Activated CD4-positive, alpha-beta T cell treated with anti-CD3 and anti-CD28 coated beads for 36 hours (primary cell): ENCODE results near the gene DUSP15. TPM values are rescaled to one million over a fixed set of nuclear protein-coding genes. Genes with fewer than 3 reads are reported as not detected.
"Not testable (repeated sequence)": the region's sequence is repeated elsewhere in the genome, so short reads cannot be mapped to it uniquely, and the experiment has no call there.

Experiments
- ATAC-seq: fragments of 200-7000 bp; cut with Tn5 transposase; one replicate; pipeline ENCODE4 v1.10.0; 2021; ENCODE audit warnings: mild to moderate bottlenecking, moderate library complexity
- CTCF ChIA-PET: fragments of 350-600 bp; sonication (Branson Sonifier 250); formaldehyde crosslinking; loops from one replicate; lab custom pipeline; 2021; ENCODE audit warnings: antibody characterized with exemption; lab: Charles Lee
- POLR2A ChIA-PET: fragments of 350-600 bp; sonication (Branson Sonifier 250); formaldehyde crosslinking; loops from one replicate; lab custom pipeline; 2021; ENCODE audit warnings: antibody characterized with exemption, inconsistent platforms; lab: Charles Lee
- DNase-seq: peaks from one replicate; pipeline ENCODE4 v3.0.0-alpha.2; 2020
- H3K27ac Mint-ChIP-seq: one replicate; pipeline ENCODE4 v1.8.0; 2021; ENCODE audit warnings: mixed read lengths
- H3K27me3 Mint-ChIP-seq: one replicate; pipeline ENCODE4 v1.8.0; 2021; ENCODE audit warnings: mixed read lengths
- H3K36me3 Mint-ChIP-seq: one replicate; pipeline ENCODE4 v1.8.0; 2021; ENCODE audit warnings: low read depth, mixed read lengths
- H3K4me1 Mint-ChIP-seq: one replicate; pipeline ENCODE4 v1.8.0; 2021; ENCODE audit warnings: mixed read lengths
- H3K4me3 Mint-ChIP-seq: one replicate; pipeline ENCODE4 v1.8.0; 2021; ENCODE audit warnings: mild to moderate bottlenecking, moderate library complexity, mixed read lengths
- H3K9me3 Mint-ChIP-seq: one replicate; pipeline ENCODE4 v1.8.0; 2021; ENCODE audit warnings: low read depth, mixed read lengths
- intact Hi-C, 2 experiments: fragments of 100-400 bp; cut with DNase I in 1 of 2; cut with micrococcal nuclease in 1 of 2; formaldehyde crosslinking; loops; one replicate each; pipeline versions ENCODE4 v1.14.2 to v1.15.1; 2022 to 2024; cut with DNase I, micrococcal nuclease
- total RNA-seq, 2 experiments: library from RNA; stranded (reverse); gene quantifications; one replicate each; pipeline ENCODE4 v1.2.3, GENCODE V29; 2021

Gene DUSP15
- total RNA-seq, 2 experiments from 2014 or later, result not detected

GRCh38 chr20:31818376-31818908 is 51.9 kb downstream of the DUSP15 start:
- Mint-ChIP-seq H3K27me3 (no peaks in the 10 kb centered on the region), H3K27ac (no peak overlapping the region), H3K4me1 (peaks cover 4% of the 10 kb centered on the region), H3K36me3 (no peaks in the 10 kb centered on the region), H3K9me3 (no peaks in the 10 kb centered on the region), H3K4me3 (no peak overlapping the region)
- intact Hi-C loops, result no loop called here
- DNase-seq, result no peak
- CTCF ChIA-PET, result interaction anchor here (0.6 to 3.1 kb wide), 5 partner anchors 12 to 171 kb away, joined by 3 to 10 read pairs (median 4); partner anchors contain the start of gene FOXS1
- ATAC-seq, result no peak
- POLR2A ChIA-PET, result no interaction called here

GRCh38 chr20:31817461-31817860 is 52.9 kb downstream of the DUSP15 start:
- no peaks in the 10 kb centered on the region for H3K9me3 Mint-ChIP-seq
- ATAC-seq, result no peak
- H3K4me3 Mint-ChIP-seq, result no peak overlapping the region
- ChIA-PET POLR2A (interaction anchor here (0.6 kb wide), 1 partner anchor 981 kb away, joined by 3 read pairs; no protein-coding TSS in a partner anchor), CTCF (interaction anchor here (0.6 to 3.1 kb wide), 4 partner anchors 27 to 273 kb away, joined by 3 to 10 read pairs (median 6); partner anchors contain the start of gene FOXS1)
- H3K4me1 Mint-ChIP-seq, result no peaks in the 10 kb centered on the region
- no peak for DNase-seq
- intact Hi-C loops, result no loop called here
- no peaks in the 10 kb centered on the region for H3K36me3 Mint-ChIP-seq
- H3K27me3 Mint-ChIP-seq, result no peaks in the 10 kb centered on the region
- H3K27ac Mint-ChIP-seq, result no peak overlapping the region

- intact Hi-C loops, result no loop called here
- Mint-ChIP-seq H3K27ac (no peak overlapping the region), H3K9me3 (no peaks in the 10 kb centered on the region), H3K36me3 (no peaks in the 10 kb centered on the region), H3K27me3 (no peaks in the 10 kb centered on the region), H3K4me1 (no peaks in the 10 kb centered on the region), H3K4me3 (no peak overlapping the region)
- ATAC-seq (no peak), DNase-seq (no peak)
- CTCF ChIA-PET, result interaction anchor here (0.6 to 3.1 kb wide), 5 partner anchors 16 to 1483 kb away, joined by 3 to 10 read pairs (median 4); no protein-coding TSS in a partner anchor
- POLR2A ChIA-PET, result no interaction called here
Observed at GRCh38 chr20:31816221-31816620, 54.1 kb downstream of the DUSP15 start.

DNA sequence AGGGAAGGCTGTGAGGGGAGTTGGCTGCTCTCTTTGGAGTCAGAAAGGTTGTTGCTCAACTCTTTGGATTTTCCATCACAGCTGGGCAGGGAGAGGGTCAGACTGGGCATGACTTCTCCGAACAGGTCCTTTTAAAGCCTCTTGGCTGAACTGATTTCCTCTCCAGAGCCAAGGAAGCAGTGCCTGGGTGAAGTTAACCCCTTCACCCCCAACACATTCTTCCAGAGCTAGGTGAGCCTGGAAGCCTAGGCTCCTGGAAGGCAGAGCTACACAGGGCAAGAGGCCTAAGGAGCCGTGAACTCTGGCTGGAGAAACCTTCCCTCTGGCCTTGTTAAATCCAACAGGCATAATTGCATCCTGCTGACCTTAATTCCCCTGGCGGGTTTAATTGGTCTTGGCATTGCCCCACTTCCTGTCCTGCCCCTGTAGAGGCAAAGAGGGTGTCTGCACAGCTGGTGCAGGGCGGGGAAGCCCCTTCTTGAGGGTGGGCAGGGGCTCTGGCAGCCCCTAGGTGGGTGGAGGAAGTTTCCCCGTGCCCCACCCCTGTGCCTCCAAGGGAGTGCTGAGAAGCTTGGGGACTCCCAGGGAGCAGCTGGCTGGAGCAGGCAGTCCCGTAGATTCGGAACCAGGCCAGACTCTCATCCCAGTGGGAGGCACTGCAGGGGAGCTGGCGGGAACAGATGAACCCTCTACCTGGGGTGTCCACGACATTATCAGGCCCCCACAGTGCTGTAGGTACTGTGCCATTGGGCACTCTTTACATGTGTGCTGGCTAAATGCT is 54.7 kb downstream of the DUSP15 start:
- H3K27me3 Mint-ChIP-seq, result no peaks in the 10 kb centered on the region
- H3K27ac Mint-ChIP-seq, result no peak overlapping the region
- ChIA-PET POLR2A (no interaction called here), CTCF (interaction anchor here (0.6 to 3.1 kb wide), 4 partner anchors 20 to 1483 kb away, joined by 4 to 10 read pairs (median 6); no protein-coding TSS in a partner anchor)
- no peak for ATAC-seq
- no peak for DNase-seq
- H3K36me3 Mint-ChIP-seq, result no peaks in the 10 kb centered on the region
- H3K4me1 Mint-ChIP-seq, result no peaks in the 10 kb centered on the region
- no peak overlapping the region for H3K4me3 Mint-ChIP-seq
- no peaks in the 10 kb centered on the region for H3K9me3 Mint-ChIP-seq
- intact Hi-C loops, result no loop called here

- DNase-seq, ATAC-seq, H3K4me1 Mint-ChIP-seq, H3K36me3 Mint-ChIP-seq, H3K27ac Mint-ChIP-seq, H3K9me3 Mint-ChIP-seq, H3K4me3 Mint-ChIP-seq, POLR2A ChIA-PET, intact Hi-C loops, H3K27me3 Mint-ChIP-seq: not testable (repeated sequence)
- CTCF ChIA-PET, result interaction anchor here (1.1 to 1.4 kb wide), 3 partner anchors 9 to 258 kb away, joined by 3 to 6 read pairs (median 5); partner anchors contain the start of gene PDRG1
Observed at GRCh38 chr20:31814142-31814541, 56.2 kb downstream of the DUSP15 start.

- Mint-ChIP-seq H3K4me3 (no peak overlapping the region), H3K9me3 (no peaks in the 10 kb centered on the region), H3K4me1 (no peaks in the 10 kb centered on the region), H3K36me3 (no peaks in the 10 kb centered on the region), H3K27me3 (no peaks in the 10 kb centered on the region), H3K27ac (no peak overlapping the region)
- CTCF ChIA-PET, result interaction anchor here (0.8 to 1.4 kb wide), 4 partner anchors 9 to 259 kb away, joined by 3 to 6 read pairs (median 4); partner anchors contain the start of gene PDRG1
- intact Hi-C loops, result no loop called here
- POLR2A ChIA-PET, result no interaction called here
- DNase-seq (no peak), ATAC-seq (no peak)
Observed at GRCh38 chr20:31813611-31814010, 56.7 kb downstream of the DUSP15 start.

- Mint-ChIP-seq H3K27me3 (no peaks in the 10 kb centered on the region), H3K27ac (no peak overlapping the region), H3K36me3 (no peaks in the 10 kb centered on the region), H3K4me3 (no peak overlapping the region), H3K9me3 (no peaks in the 10 kb centered on the region), H3K4me1 (no peaks in the 10 kb centered on the region)
- ChIA-PET CTCF (interaction anchor here (0.7 to 1.4 kb wide), 3 partner anchors 10 to 23 kb away, joined by 3 read pairs; no protein-coding TSS in a partner anchor), POLR2A (no interaction called here)
- ATAC-seq (no peak), DNase-seq (no peak)
- intact Hi-C loops, result no loop called here
Observed at GRCh38 chr20:31811796-31812728, 58.3 kb downstream of the DUSP15 start.

DNA sequence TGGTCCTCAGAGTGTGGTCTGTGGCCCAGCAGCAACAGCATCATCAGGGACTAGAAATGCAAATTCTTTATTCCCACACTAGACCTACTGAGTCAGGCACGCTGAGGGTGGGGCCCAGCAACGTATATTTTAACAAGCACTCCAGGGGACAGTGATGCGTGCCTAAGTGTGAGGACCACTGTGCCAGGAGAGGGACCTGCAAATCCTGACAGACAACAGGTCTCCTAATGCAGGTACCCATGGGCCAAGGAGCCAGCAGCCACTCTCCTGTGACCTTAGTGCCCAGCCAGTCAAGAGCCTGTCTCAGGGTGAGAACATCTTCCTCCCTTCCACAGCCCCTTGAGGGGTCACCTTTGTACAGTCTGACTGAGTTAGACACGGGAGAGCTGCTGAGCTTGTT is 59.1 kb downstream of the DUSP15 start:
- Mint-ChIP-seq H3K9me3 (no peaks in the 10 kb centered on the region), H3K27ac (no peak overlapping the region), H3K27me3 (no peaks in the 10 kb centered on the region), H3K4me3 (no peak overlapping the region), H3K4me1 (no peaks in the 10 kb centered on the region), H3K36me3 (peaks cover 4% of the 10 kb centered on the region)
- no peak for DNase-seq
- POLR2A ChIA-PET, result no interaction called here
- CTCF ChIA-PET, result interaction anchor here (1.1 to 1.4 kb wide), 2 partner anchors 11 to 12 kb away, joined by 3 read pairs; no protein-coding TSS in a partner anchor
- intact Hi-C loops, result no loop called here
- no peak for ATAC-seq

Other genes with a start within 250 kb of the DUSP15 start
- not detected for gene COX4I2, start 232.6 kb downstream of the DUSP15 start, total RNA-seq
- 100 to 1,000 TPM; 107 to 121 TPM for gene BCL2L1, start 147.7 kb downstream of the DUSP15 start, total RNA-seq
- gene TPX2, start 131.2 kb downstream of the DUSP15 start, total RNA-seq, result 100 to 1,000 TPM; 137 to 179 TPM
- gene MYLK2, start 51.2 kb downstream of the DUSP15 start, total RNA-seq, result under 1 TPM; 0.39 TPM
- not detected for gene FOXS1, start 24.9 kb downstream of the DUSP15 start, total RNA-seq
- not detected for gene TTLL9, start 107 bp upstream of the DUSP15 start, total RNA-seq
- gene PDRG1, start 81.5 kb upstream of the DUSP15 start, total RNA-seq, result 10 to 100 TPM; 12.8 to 18.4 TPM
- gene XKR7, start 97.6 kb upstream of the DUSP15 start, total RNA-seq, result under 1 TPM in 1 of 2 experiments, not detected in 1; 0.02 TPM
- gene CCM2L, start 139.9 kb upstream of the DUSP15 start, total RNA-seq, result not detected
- not detected for gene HCK, start 181.7 kb upstream of the DUSP15 start, total RNA-seq
- 10 to 100 TPM; 43.2 to 66.5 TPM for gene TM9SF4, start 239.2 kb upstream of the DUSP15 start, total RNA-seq